MM.1S (cell line): ENCODE results near the gene ZW10.
A peak's percentile ranks its signal among the peaks of the same experiment; 100 is the strongest.

ENCODE experiments used
- DNase-seq: peaks from one replicate; pipeline ENCODE4 v3.0.0-alpha.2; 2015
- H2AFZ ChIP-seq: fragments of 300-600 bp; sonication (generic); 2 replicates; pipeline ENCODE4 v1.6.0; 2016; ENCODE audit warnings: antibody characterized with exemption, low read length
- H3F3A ChIP-seq: fragments of 300-600 bp; sonication (generic); 2 replicates; pipeline ENCODE4 v1.6.1; 2016; ENCODE audit warnings: mild to moderate bottlenecking, antibody characterized with exemption, low read length, moderate library complexity, mixed read lengths; ENCODE audit not compliant: insufficient read depth
- H3K27ac ChIP-seq: fragments of 300-600 bp; sonication (generic); 2 replicates; pipeline ENCODE4 v1.5.1; 2016; ENCODE audit warnings: mild to moderate bottlenecking, low read length
- H3K27me3 ChIP-seq: fragments of 300-600 bp; sonication (generic); replicated peaks from 2 replicates; pipeline ENCODE4 v1.6.0; 2016; ENCODE audit warnings: low read length; ENCODE audit not compliant: insufficient read depth
- H3K36me3 ChIP-seq: fragments of 300-600 bp; sonication (generic); replicated peaks from 2 replicates; pipeline ENCODE4 v1.6.1; 2016; ENCODE audit warnings: mild to moderate bottlenecking, low read length, mixed read lengths; ENCODE audit not compliant: insufficient read depth
- H3K4me1 ChIP-seq: fragments of 300-600 bp; sonication (generic); 2 replicates; pipeline ENCODE4 v1.6.1; 2016; ENCODE audit warnings: low read length, mixed read lengths
- H3K4me2 ChIP-seq: fragments of 300-600 bp; sonication (generic); 2 replicates; pipeline ENCODE4 v1.6.0; 2016; ENCODE audit warnings: low read depth, low read length
- H3K4me3 ChIP-seq: fragments of 300-600 bp; sonication (generic); 2 replicates; pipeline ENCODE4 v1.5.1; 2016; ENCODE audit warnings: low read length, mixed read lengths
- H3K79me2 ChIP-seq: fragments of 300-600 bp; sonication (generic); 2 replicates; pipeline ENCODE4 v1.6.1; 2016; ENCODE audit warnings: mixed run types, low read length, mixed read lengths
- H3K9ac ChIP-seq: fragments of 300-600 bp; sonication (generic); 2 replicates; pipeline ENCODE4 v1.6.1; 2016; ENCODE audit warnings: low read length, mixed read lengths
- H3K9me2 ChIP-seq: fragments of 300-600 bp; sonication (generic); replicated peaks from 2 replicates; pipeline ENCODE4 v1.6.1; 2016; ENCODE audit warnings: mild to moderate bottlenecking, low read length, mixed read lengths; ENCODE audit not compliant: insufficient read depth
- H3K9me3 ChIP-seq: fragments of 300-600 bp; sonication (generic); replicated peaks from 2 replicates; pipeline ENCODE4 v1.6.1; 2016; ENCODE audit warnings: mild to moderate bottlenecking, low read length, mixed read lengths; ENCODE audit not compliant: insufficient read depth
- H4K20me1 ChIP-seq: fragments of 300-600 bp; sonication (generic); 2 replicates; pipeline ENCODE4 v1.6.1; 2016; ENCODE audit warnings: mild to moderate bottlenecking, low read length, moderate library complexity, mixed read lengths; ENCODE audit not compliant: insufficient read depth
- EZH2 ChIP-seq: fragments of 300-600 bp; sonication (generic); optimal IDR thresholded peaks from 2 replicates; pipeline ENCODE3; 2017; ENCODE audit warnings: low read depth, mild to moderate bottlenecking, antibody characterized with exemption, low read length, mixed read lengths
- EZH2phosphoT487 ChIP-seq: fragments of 300-600 bp; sonication (generic); IDR thresholded peaks from 2 replicates; pipeline ENCODE4 v1.6.1; 2018; ENCODE audit warnings: antibody characterized with exemption, low read length
- TF ChIP-seq, protein P1 (sequence below): fragments of 300-600 bp; sonication (generic); IDR thresholded peaks from 2 replicates; pipeline ENCODE4 v1.5.1; 2016; ENCODE audit warnings: antibody characterized with exemption, low read length, mixed read lengths

The ZW10 gene

DNA sequence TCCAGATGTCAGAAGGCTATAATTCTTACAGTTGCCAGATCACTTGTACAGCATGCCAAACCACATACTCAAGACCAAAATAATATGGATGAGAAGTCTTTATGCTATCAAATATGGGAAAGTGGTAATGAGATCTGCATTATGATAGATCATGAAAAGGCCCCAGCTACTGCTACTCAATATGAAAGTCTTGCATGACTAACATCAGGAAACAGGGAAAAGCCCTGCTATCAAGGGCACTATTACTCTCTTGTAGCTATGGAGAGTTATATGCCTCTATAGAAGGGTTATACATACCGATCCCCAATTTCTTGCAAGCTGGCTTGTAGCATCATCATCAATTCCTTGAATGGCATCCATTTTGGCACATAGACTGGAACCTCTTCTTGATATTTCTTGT lies 37.2 kb downstream of the ZW10 start:
- Histone ChIP-seq H3K9ac (no peak overlapping the region), H3K4me3 (no peak overlapping the region), H3K36me3 (peaks cover 3% of the 10 kb centered on the region; the same call in 1 of the 2 replicates), H3F3A (no peaks in the 10 kb centered on the region), H3K79me2 (no peaks in the 10 kb centered on the region), H2AFZ (no peak overlapping the region), H3K27me3 (no peaks in the 10 kb centered on the region), H4K20me1 (no peaks in the 10 kb centered on the region), H3K9me3 (no peaks in the 10 kb centered on the region), H3K9me2 (no peaks in the 10 kb centered on the region), H3K4me2 (no peak overlapping the region), H3K4me1 (no peaks in the 10 kb centered on the region), H3K27ac (no peak overlapping the region)
- TF ChIP-seq EZH2phosphoT487, result no peak
- TF ChIP-seq, protein P1, sequence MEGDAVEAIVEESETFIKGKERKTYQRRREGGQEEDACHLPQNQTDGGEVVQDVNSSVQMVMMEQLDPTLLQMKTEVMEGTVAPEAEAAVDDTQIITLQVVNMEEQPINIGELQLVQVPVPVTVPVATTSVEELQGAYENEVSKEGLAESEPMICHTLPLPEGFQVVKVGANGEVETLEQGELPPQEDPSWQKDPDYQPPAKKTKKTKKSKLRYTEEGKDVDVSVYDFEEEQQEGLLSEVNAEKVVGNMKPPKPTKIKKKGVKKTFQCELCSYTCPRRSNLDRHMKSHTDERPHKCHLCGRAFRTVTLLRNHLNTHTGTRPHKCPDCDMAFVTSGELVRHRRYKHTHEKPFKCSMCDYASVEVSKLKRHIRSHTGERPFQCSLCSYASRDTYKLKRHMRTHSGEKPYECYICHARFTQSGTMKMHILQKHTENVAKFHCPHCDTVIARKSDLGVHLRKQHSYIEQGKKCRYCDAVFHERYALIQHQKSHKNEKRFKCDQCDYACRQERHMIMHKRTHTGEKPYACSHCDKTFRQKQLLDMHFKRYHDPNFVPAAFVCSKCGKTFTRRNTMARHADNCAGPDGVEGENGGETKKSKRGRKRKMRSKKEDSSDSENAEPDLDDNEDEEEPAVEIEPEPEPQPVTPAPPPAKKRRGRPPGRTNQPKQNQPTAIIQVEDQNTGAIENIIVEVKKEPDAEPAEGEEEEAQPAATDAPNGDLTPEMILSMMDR, result no peak
- no peak for TF ChIP-seq EZH2
- DNase-seq, result no peak

DNA sequence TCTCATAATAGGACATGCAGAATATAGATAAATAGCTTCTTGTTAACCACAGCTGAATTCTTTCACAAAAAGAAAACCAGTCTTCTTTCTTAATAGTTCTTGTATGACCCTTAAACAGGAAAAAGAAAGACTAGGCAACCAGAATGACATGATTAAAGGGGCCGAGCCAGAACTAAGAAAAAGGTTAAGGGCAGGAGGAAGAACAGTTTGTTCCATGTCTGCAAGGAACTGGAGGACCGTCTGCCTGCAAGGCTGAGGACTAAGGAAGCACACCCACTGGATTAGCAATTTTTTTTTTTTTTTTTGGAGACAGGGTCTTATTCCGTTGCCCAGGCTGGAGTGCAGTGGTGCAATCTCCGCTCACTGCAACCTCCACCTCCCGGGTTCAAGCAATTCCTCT lies 41.4 kb downstream of the ZW10 start:
- no peaks in the 10 kb centered on the region; the same call in 1 of the 2 replicates for H3K36me3 ChIP-seq
- no peak for TF ChIP-seq EZH2
- TF ChIP-seq, protein P1, result no peak
- no peak for TF ChIP-seq EZH2phosphoT487

DNA sequence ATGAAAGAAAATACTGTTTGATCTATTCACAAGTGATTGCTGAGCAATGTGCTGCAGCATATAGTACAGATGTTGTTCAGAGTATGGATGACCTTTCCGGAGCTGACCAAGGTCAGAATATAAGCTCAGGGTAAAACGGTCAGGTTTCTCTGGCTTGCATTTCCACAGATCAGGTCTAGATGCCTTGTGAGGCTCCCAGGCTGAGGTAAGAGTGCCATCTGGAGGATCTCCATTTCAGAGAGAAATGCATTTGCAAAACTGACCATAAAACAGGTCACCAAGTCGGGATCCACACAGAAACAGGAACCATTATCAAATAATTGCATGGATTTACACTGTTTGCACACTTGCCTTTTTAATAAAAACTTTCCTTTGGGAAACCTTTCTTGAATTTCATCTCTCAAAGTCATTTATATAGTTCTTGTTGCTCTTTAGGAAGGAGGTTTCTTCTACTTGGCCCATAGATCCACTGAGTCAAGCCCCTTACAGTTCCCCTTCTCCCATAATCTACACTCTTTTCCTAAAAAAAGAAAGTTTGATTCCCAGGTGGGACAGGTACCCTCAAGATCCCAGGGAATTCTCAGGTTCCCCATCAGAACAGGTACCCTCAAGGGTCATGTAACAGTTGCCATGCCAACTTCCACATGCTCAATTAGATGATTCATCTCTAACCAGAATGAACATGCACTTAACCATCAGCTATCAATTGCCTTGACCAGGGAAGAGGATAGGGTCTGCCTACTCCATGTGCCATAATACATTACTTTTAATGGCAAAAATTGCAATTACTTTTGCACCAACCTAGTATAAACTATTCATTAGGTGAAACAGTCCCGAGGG lies 42.4 kb downstream of the ZW10 start:
- Histone ChIP-seq H3K4me3 (no peak overlapping the region), H3F3A (no peaks in the 10 kb centered on the region), H3K36me3 (no peaks in the 10 kb centered on the region; the same call in 1 of the 2 replicates), H3K27ac (no peak overlapping the region), H2AFZ (no peak overlapping the region), H3K9ac (no peak overlapping the region), H3K4me2 (no peak overlapping the region), H3K4me1 (no peaks in the 10 kb centered on the region), H3K27me3 (no peaks in the 10 kb centered on the region), H3K9me2 (no peaks in the 10 kb centered on the region), H3K79me2 (no peaks in the 10 kb centered on the region), H3K9me3 (no peaks in the 10 kb centered on the region), H4K20me1 (no peaks in the 10 kb centered on the region)
- DNase-seq, result no peak
- TF ChIP-seq, protein P1, result peak; percentile 19
- no peak for TF ChIP-seq EZH2

More for the DNA sequence above, 41.4 kb downstream of the ZW10 start:
- H3K27me3 ChIP-seq, result no peaks in the 10 kb centered on the region
- H3K9me2 ChIP-seq, result no peaks in the 10 kb centered on the region
- no peaks in the 10 kb centered on the region for H3K9me3 ChIP-seq
- H3F3A ChIP-seq, result no peaks in the 10 kb centered on the region
- no peak for DNase-seq
- no peak overlapping the region for H3K4me2 ChIP-seq
- H3K9ac ChIP-seq, result no peak overlapping the region
- no peaks in the 10 kb centered on the region for H3K4me1 ChIP-seq
- no peak overlapping the region for H2AFZ ChIP-seq
- no peaks in the 10 kb centered on the region for H3K79me2 ChIP-seq
- no peak overlapping the region for H3K27ac ChIP-seq
- no peaks in the 10 kb centered on the region for H4K20me1 ChIP-seq
- no peak overlapping the region for H3K4me3 ChIP-seq
